Panc1 (cell line): ENCODE results near the gene XIST.

Source experiments
- CTCF ChIP-seq: fragments of 450-650 bp; IDR thresholded peaks from 2 replicates; pipeline ENCODE4 v1.5.1; 2017; ENCODE audit warnings: mild to moderate bottlenecking
- SIN3A ChIP-seq: IDR thresholded peaks from 2 replicates; pipeline ENCODE4 v1.6.1; 2012; ENCODE audit warnings: low read depth, mild to moderate bottlenecking, low read length, moderate library complexity, borderline replicate concordance; ENCODE audit not compliant: insufficient read depth

GRCh38 chrX:73877687-73878086, 25.2 kb upstream of the XIST start:
- TF ChIP-seq SIN3A (no peak), CTCF (no peak)
